Measurements from ENCODE around the gene MARK3.
"Not testable (repeated sequence)": the region's sequence is repeated elsewhere in the genome, so short reads cannot be mapped to it uniquely, and the experiment has no call there.

DNA sequence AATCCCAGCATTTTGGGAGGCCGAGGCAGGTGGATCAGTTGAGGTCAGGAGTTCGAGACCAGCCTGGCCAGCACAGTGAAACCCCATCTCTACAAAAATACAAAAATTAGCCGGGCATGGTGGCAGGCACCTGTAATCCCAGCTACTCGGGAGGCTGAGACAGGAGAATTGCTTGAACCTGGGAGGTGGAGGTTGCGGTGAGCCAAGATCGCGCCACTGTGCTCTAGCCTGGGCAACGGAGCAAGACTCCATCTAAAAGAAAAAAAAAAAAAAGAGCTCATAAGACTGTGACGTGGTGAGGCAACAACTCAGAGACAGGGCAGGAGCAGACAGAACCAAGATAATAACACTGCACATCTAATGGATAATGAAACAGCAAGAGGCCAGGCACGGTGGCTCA lies 27.7 kb upstream of the MARK3 start:
- TF ChIP-seq CTCF (optimal IDR thresholded peaks at IDR 0.05 in 1 of 3, IDR thresholded peaks at IDR 0.05 in 1 of 3, conservative IDR thresholded peaks at IDR 0.05 in 1 of 3; ENCODE audit: extremely low read depth in 1 of 3, insufficient read depth in 2 of 3, low read length in 3 of 3); EZH2 (IDR thresholded peaks at IDR 0.05; ENCODE audit: low read length): not testable (repeated sequence)
